Measurements from ENCODE around the gene GADD45A.

GADD45A gene

GRCh38 chr1:67677930-67678329, 7.1 kb upstream of the GADD45A start:
- Histone ChIP-seq H3K9me3 (ENCODE audit: control insufficient read depth, insufficient read depth, low read depth, low read length) (no peaks in the 10 kb centered on the region), H3K4me1 (ENCODE audit: control insufficient read depth, insufficient read depth, low read length) (peaks cover 8% of the 10 kb centered on the region), H3K27ac (ENCODE audit: extremely low read depth, low read depth, low read length) (no peak overlapping the region), H3K36me3 (ENCODE audit: control insufficient read depth in 2 of 2, insufficient read depth in 1 of 2, low read length in 2 of 2) (no peaks in the 10 kb centered on the region), H3K4me3 (ENCODE audit: low read depth, low read length) (no peak overlapping the region)
- CTCF ChIA-PET: no interaction called here
- TF ChIP-seq OSR2 (tag by site-specific recombination; IDR thresholded peaks at IDR 0.05) (0 out of 2 replicates have a peak, but pooled peaks have one; percentile 10), REPIN1 (tag by site-specific recombination; IDR thresholded peaks at IDR 0.05; ENCODE audit: low read depth) (no peak), WT1 (tag by site-specific recombination; IDR thresholded peaks at IDR 0.05) (peak; percentile 50; the same call in 1 of the 2 replicates)
- POLR2A ChIA-PET: interaction anchor here (0.6 kb wide), 1 partner anchor 75 kb away, joined by 3 read pairs; no protein-coding TSS in a partner anchor

- H3K4me3 ChIP-seq (ENCODE audit: low read depth, low read length): no peak overlapping the region
- TF ChIP-seq ZNF416 (tag by site-specific recombination; IDR thresholded peaks at IDR 0.05): no peak
- peak; percentile 32; the same call in 1 of the 2 replicates for TF ChIP-seq ZNF623 (tag by site-specific recombination; IDR thresholded peaks at IDR 0.05)
- CTCF ChIA-PET: no interaction called here
- no peaks in the 10 kb centered on the region for H3K36me3 ChIP-seq (ENCODE audit: control insufficient read depth in 2 of 2, insufficient read depth in 1 of 2, low read length in 2 of 2)
- H3K4me1 ChIP-seq (ENCODE audit: control insufficient read depth, insufficient read depth, low read length): peaks cover 11% of the 10 kb centered on the region
- H3K27ac ChIP-seq (ENCODE audit: extremely low read depth, low read depth, low read length): no peak overlapping the region
- POLR2A ChIA-PET: no interaction called here
- no peaks in the 10 kb centered on the region for H3K9me3 ChIP-seq (ENCODE audit: control insufficient read depth, insufficient read depth, low read depth, low read length)
Observed at GRCh38 chr1:67679691-67680090, 5.3 kb upstream of the GADD45A start.

- Histone ChIP-seq H3K4me1 (ENCODE audit: control insufficient read depth, insufficient read depth, low read length) (peaks cover 8% of the 10 kb centered on the region; the same call in 1 of the 2 replicates), H3K4me3 (ENCODE audit: low read depth, low read length) (no peak overlapping the region), H3K36me3 (ENCODE audit: control insufficient read depth in 2 of 2, insufficient read depth in 1 of 2, low read length in 2 of 2) (no peaks in the 10 kb centered on the region), H3K9me3 (ENCODE audit: control insufficient read depth, insufficient read depth, low read depth, low read length) (no peaks in the 10 kb centered on the region), H3K27ac (ENCODE audit: extremely low read depth, low read depth, low read length) (no peak overlapping the region)
- TF ChIP-seq REST (tag by site-specific recombination; IDR thresholded peaks at IDR 0.05) (no peak), ZNF692 (tag by site-specific recombination; IDR thresholded peaks at IDR 0.05) (no peak), ZNF211 (tag by site-specific recombination; IDR thresholded peaks at IDR 0.05; ENCODE audit: low read depth) (no peak), TSHZ1 (tag by site-specific recombination; IDR thresholded peaks at IDR 0.05; ENCODE audit: borderline replicate concordance) (no peak), ZNF223 (tag by site-specific recombination; IDR thresholded peaks at IDR 0.05) (no peak), ZNF830 (tag by site-specific recombination; IDR thresholded peaks at IDR 0.05; ENCODE audit: low read depth) (no peak), ZNF214 (tag by site-specific recombination; IDR thresholded peaks at IDR 0.05; ENCODE audit: borderline replicate concordance) (no peak), ZSCAN5A (tag by site-specific recombination; IDR thresholded peaks at IDR 0.05) (no peak), ZNF660 (tag by site-specific recombination; IDR thresholded peaks at IDR 0.05) (no peak), SALL2 (tag by site-specific recombination; IDR thresholded peaks at IDR 0.05; ENCODE audit: borderline replicate concordance) (no peak), RBAK (tag by site-specific recombination; IDR thresholded peaks at IDR 0.05) (no peak), ZFHX2 (tag by site-specific recombination; conservative IDR thresholded peaks at IDR 0.05) (no peak)
- ChIA-PET POLR2A (interaction anchor here (0.7 kb wide), 1 partner anchor 139 kb away, joined by 3 read pairs; no protein-coding TSS in a partner anchor), CTCF (interaction anchor here (1.1 kb wide), 1 partner anchor 118 kb away, joined by 3 read pairs; no protein-coding TSS in a partner anchor)
Observed at GRCh38 chr1:67680486-67680885, 4.5 kb upstream of the GADD45A start.
